GM12891 (cell line): ENCODE results near the gene EXOC4.

ENCODE experiments used
- PAX5 ChIP-seq: IDR thresholded peaks from 2 replicates; pipeline ENCODE4 v1.6.1; 2011; ENCODE audit warnings: low read length, moderate library complexity, mild to moderate bottlenecking; ENCODE audit not compliant: insufficient read depth, severe bottlenecking
- POLR2A ChIP-seq: IDR thresholded peaks from 2 replicates; pipeline ENCODE4 v1.6.1; 2011; ENCODE audit warnings: low read depth, low read length, control low read depth
- POLR2AphosphoS5 ChIP-seq: IDR thresholded peaks from 2 replicates; pipeline ENCODE4 v1.6.1; 2011; ENCODE audit warnings: low read depth, low read length, control low read depth
- POU2F2 ChIP-seq: IDR thresholded peaks from 2 replicates; pipeline ENCODE4 v1.6.1; 2011; ENCODE audit warnings: low read depth, mild to moderate bottlenecking, control low read depth, low read length, moderate library complexity
- SPI1 ChIP-seq: IDR thresholded peaks from 2 replicates; pipeline ENCODE4 v1.6.1; 2011; ENCODE audit warnings: low read depth, low read length, control low read depth
- TAF1 ChIP-seq: IDR thresholded peaks from 2 replicates; pipeline ENCODE4 v1.6.1; 2011; ENCODE audit warnings: low read depth, low read length, control low read depth

DNA sequence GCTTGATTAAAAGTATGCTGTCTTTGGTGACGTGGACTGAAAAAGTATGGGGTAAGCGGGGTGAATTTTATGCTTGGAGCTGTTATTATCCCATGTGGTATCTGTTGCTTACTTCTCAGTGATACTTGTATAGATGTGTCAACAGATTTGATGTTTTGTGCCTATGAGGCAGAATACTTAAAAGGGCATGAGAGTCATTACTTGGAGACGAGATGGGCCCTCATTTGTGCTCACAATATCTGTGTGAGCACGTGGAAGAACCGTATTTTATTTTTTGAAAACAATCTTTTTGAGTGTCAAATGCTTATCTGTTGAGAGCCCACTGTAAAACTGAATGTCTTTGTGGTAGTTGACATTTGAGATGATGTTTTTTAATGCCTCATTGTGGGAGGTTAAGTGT lies 281.9 kb downstream of the EXOC4 start:
- TF ChIP-seq POLR2A (no peak), POU2F2 (no peak), POLR2AphosphoS5 (no peak), PAX5 (no peak), TAF1 (no peak), SPI1 (no peak)
